ENCODE data around the gene EXOSC3. TPM values are rescaled to one million over a fixed set of nuclear protein-coding genes. Genes with fewer than 3 reads are reported as not detected.

The EXOSC3 gene
- total and polyA plus RNA-seq, 9 of the 15 experiments (the other 6 are each of a cell fraction or from before 2014, with no cell fraction given): 18.5 to 266 (median 114) TPM

DNA sequence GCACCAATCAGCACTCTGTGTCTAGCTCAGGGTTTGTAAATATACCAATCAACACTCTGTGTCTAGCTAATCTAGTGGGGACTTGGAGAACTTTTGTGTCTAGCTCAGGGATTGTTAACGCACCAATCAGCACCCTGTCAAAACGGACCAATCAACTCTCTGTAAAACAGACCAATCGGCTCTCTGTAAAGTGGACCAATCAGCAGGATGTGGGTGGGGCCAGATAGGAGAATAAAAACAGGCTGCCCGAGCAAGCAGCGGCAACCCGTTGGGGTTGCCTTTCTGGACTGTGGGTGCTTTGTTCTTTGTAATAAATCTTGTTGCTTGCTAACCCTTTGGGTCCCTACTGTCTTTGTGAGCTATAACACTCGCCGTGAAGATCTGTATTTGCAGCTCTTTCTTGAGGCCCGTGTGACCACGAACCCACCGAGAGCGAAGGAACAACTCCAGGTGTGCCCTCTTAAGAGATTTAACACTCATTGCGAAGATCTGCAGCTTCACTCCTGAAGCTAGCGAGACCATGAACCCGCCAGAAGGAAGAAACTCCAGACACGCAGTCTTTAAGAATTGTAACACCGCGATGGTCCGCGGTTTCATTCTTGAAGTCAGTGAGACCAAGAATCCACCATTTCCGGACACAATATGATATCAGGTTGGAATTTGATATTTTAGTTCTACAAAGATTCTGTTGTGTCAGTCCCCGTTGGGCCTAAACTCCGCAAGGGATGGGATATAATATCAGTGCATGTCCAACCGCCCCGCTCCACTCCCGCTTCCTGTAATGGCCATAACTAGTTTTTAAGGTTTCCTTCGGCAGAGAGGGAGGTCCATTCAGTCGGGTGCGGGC lies 32.0 kb downstream of the EXOSC3 start:
- no peak for DNase-seq (ENCODE audit: extremely low read depth in 1 of 4, low spot score in 3 of 4)
- TF ChIP-seq CBX1 (IDR thresholded peaks at IDR 0.05; ENCODE audit: low read depth) (no peak), CBX5 (IDR thresholded peaks at IDR 0.05; ENCODE audit: borderline replicate concordance, low read depth) (no peak), PHTF2 (CRISPR knock-in tag; IDR thresholded peaks at IDR 0.05) (0 out of 2 replicates have a peak, but pooled peaks have one; percentile 9), ARNT (IDR thresholded peaks at IDR 0.05) (0 out of 4 replicates have a peak, but pooled peaks of 1 of the 2 experiments have one; percentile 15), MIER1 (IDR thresholded peaks at IDR 0.05; ENCODE audit: low read depth) (no peak), NFYB (IDR thresholded peaks at IDR 0.05; ENCODE audit: extremely low read depth, insufficient read length) (peak; percentile 85), CC2D1A (IDR thresholded peaks at IDR 0.05) (peak; percentile 55)
- TF ChIP-seq, protein P1, sequence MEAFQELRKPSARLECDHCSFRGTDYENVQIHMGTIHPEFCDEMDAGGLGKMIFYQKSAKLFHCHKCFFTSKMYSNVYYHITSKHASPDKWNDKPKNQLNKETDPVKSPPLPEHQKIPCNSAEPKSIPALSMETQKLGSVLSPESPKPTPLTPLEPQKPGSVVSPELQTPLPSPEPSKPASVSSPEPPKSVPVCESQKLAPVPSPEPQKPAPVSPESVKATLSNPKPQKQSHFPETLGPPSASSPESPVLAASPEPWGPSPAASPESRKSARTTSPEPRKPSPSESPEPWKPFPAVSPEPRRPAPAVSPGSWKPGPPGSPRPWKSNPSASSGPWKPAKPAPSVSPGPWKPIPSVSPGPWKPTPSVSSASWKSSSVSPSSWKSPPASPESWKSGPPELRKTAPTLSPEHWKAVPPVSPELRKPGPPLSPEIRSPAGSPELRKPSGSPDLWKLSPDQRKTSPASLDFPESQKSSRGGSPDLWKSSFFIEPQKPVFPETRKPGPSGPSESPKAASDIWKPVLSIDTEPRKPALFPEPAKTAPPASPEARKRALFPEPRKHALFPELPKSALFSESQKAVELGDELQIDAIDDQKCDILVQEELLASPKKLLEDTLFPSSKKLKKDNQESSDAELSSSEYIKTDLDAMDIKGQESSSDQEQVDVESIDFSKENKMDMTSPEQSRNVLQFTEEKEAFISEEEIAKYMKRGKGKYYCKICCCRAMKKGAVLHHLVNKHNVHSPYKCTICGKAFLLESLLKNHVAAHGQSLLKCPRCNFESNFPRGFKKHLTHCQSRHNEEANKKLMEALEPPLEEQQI (IDR thresholded peaks at IDR 0.05): peak; percentile 40; the same call in 1 of the 2 replicates
- TF ChIP-seq, protein P2, sequence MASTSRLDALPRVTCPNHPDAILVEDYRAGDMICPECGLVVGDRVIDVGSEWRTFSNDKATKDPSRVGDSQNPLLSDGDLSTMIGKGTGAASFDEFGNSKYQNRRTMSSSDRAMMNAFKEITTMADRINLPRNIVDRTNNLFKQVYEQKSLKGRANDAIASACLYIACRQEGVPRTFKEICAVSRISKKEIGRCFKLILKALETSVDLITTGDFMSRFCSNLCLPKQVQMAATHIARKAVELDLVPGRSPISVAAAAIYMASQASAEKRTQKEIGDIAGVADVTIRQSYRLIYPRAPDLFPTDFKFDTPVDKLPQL (IDR thresholded peaks at IDR 0.05; ENCODE audit: extremely low read depth, insufficient read length): no peak
- TF ChIP-seq, protein P3, sequence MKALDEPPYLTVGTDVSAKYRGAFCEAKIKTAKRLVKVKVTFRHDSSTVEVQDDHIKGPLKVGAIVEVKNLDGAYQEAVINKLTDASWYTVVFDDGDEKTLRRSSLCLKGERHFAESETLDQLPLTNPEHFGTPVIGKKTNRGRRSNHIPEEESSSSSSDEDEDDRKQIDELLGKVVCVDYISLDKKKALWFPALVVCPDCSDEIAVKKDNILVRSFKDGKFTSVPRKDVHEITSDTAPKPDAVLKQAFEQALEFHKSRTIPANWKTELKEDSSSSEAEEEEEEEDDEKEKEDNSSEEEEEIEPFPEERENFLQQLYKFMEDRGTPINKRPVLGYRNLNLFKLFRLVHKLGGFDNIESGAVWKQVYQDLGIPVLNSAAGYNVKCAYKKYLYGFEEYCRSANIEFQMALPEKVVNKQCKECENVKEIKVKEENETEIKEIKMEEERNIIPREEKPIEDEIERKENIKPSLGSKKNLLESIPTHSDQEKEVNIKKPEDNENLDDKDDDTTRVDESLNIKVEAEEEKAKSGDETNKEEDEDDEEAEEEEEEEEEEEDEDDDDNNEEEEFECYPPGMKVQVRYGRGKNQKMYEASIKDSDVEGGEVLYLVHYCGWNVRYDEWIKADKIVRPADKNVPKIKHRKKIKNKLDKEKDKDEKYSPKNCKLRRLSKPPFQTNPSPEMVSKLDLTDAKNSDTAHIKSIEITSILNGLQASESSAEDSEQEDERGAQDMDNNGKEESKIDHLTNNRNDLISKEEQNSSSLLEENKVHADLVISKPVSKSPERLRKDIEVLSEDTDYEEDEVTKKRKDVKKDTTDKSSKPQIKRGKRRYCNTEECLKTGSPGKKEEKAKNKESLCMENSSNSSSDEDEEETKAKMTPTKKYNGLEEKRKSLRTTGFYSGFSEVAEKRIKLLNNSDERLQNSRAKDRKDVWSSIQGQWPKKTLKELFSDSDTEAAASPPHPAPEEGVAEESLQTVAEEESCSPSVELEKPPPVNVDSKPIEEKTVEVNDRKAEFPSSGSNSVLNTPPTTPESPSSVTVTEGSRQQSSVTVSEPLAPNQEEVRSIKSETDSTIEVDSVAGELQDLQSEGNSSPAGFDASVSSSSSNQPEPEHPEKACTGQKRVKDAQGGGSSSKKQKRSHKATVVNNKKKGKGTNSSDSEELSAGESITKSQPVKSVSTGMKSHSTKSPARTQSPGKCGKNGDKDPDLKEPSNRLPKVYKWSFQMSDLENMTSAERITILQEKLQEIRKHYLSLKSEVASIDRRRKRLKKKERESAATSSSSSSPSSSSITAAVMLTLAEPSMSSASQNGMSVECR (CRISPR knock-in tag; IDR thresholded peaks at IDR 0.05): no peak
- TF ChIP-seq, protein P4, sequence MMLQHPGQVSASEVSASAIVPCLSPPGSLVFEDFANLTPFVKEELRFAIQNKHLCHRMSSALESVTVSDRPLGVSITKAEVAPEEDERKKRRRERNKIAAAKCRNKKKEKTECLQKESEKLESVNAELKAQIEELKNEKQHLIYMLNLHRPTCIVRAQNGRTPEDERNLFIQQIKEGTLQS (IDR thresholded peaks at IDR 0.05): peak; percentile 5; the same call in 1 of the 2 replicates
- TF ChIP-seq, protein P4 (CRISPR knock-in tag; conservative IDR thresholded peaks at IDR 0.05): no peak

More for the DNA sequence above, 32.0 kb downstream of the EXOSC3 start:
- ATAC-seq (no peak), FAIRE-seq (no peak)
- ChIA-PET POLR2A (interaction anchor here (0.6 to 0.7 kb wide), 2 partner anchors 27 to 687 kb away, joined by 3 to 4 read pairs; no protein-coding TSS in a partner anchor), CTCF (ENCODE audit: low intra/inter-chr PET ratio) (no interaction called here)
- Histone ChIP-seq H4K20me1 (replicated peaks; ENCODE audit: control insufficient read depth, insufficient read depth, low read length) (no peaks in the 10 kb centered on the region), H3K27ac (ENCODE audit: extremely low read depth, low read depth, low read length) (peak overlapping the region; percentile 71; the same call in 2 of the 3 replicates), H2AFZ (ENCODE audit: low read depth, low read length) (peak overlapping the region; percentile 99), H3K4me1 (replicated peaks in 1 of 2; ENCODE audit: control insufficient read depth in 2 of 2, insufficient read depth in 2 of 2, low read length in 2 of 2) (peaks cover 15 to 18% of the 10 kb centered on the region in 2 experiments; a peak in 4 of 5 replicates), H3K79me2 (ENCODE audit: control insufficient read depth, insufficient read depth, low read length) (peaks cover 12% of the 10 kb centered on the region), H3K27me3 (ENCODE audit: control insufficient read depth in 2 of 2, insufficient read depth in 2 of 2, low read length in 2 of 2) (no peaks in the 10 kb centered on the region), H3K9me1 (ENCODE audit: control insufficient read depth, insufficient read depth, low read length) (no peaks in the 10 kb centered on the region), H3K4me2 (ENCODE audit: insufficient read depth, low read length) (peak overlapping the region; percentile 98), H3K9ac (ENCODE audit: insufficient read depth in 1 of 2, low read depth in 2 of 2, low read length in 2 of 2) (peak overlapping the region in 1 of 2 experiments; percentile 86; a peak in 3 of 4 replicates), H3K9me3 (replicated peaks; ENCODE audit: control insufficient read depth, insufficient read depth, low read depth, low read length) (peaks cover 2% of the 10 kb centered on the region; the same call in 1 of the 2 replicates), H3K36me3 (ENCODE audit: control insufficient read depth, insufficient read depth, low read length) (no peaks in the 10 kb centered on the region), H3K4me3 (peak overlapping the region; percentile 89)
- in situ Hi-C loops (cut with MboI): loop anchor here (10.0 kb wide), 1 partner anchor 152 kb away; the partner anchor contains the start of gene SLC25A51
- BruUV-seq (replicated peaks): no TSS peak
- intact Hi-C loops (cut with micrococcal nuclease): no loop called here
- 78% methylated on average over 29 of the region's 29 CpGs for WGBS (ENCODE audit: insufficient coverage, low coverage, missing lambda C conversion rate)

Measured in K562 (cell line).